Upper lobe of left lung (tissue), 4 donors: ENCODE data around the gene F2R.

Source experiments
- EP300 ChIP-seq, 4 donors: sonication (generic); formaldehyde crosslinking; IDR thresholded peaks; one replicate each; pipeline ENCODE4 v1.5.1; 2017; ENCODE audit warnings: antibody characterized with exemption in 4 of 4, control low read depth in 2 of 4
- POLR2AphosphoS5 ChIP-seq, 2 donors: sonication (generic); formaldehyde crosslinking; IDR thresholded peaks; one replicate each; pipeline ENCODE4 v1.5.1; 2017; ENCODE audit warnings: antibody characterized with exemption in 2 of 2

DNA sequence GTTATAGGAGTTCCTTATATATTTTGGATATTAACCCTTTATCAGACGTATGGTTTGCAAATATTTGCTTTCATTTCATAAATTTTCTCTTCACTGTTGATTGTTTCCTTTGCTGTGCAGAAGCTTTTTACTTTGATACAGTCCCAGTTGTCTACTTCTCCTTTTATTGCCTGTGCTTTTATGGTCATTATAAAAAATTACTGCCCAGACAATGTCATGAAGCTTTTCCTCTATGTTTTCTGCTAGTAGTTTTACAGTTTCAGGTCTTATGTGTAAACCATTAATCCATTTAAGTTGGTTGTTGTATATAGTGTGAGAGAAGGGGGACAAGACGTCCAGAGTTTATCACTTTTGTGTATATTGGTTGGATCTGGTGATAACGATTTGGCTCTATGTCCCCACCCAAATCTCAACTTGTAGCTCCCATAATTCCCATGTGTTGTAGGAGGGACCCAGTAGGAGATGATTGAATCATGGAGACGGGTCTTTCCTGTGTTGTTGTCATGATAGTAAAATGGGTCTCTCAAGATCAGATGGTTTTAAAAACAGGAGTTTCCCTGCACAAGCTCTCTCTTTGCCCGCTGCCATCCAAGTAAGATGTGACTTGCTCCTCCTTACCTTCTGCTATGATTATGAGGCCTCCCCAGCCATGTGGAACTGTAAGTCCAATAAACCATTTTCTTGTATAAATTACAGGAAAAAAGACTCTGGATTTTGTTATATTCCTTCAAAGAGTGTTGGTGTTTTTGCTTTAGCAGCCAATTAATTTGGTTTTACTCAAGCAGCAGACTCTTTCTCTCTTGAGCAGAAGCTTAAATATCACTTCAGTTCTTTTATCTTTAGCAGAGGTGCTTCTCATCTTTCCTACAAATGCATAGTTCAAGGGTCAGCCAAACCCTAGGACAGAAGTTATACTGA is 13.7 kb downstream of the F2R start:
- no peak for TF ChIP-seq EP300 (IDR thresholded peaks at IDR 0.05)
- no peak for TF ChIP-seq POLR2AphosphoS5 (IDR thresholded peaks at IDR 0.05)
